GM12878 (cell line): ENCODE results near the gene ASGR1.

Source experiments
- ATF7 ChIP-seq: fragments of 450-650 bp; IDR thresholded peaks from 2 replicates; pipeline ENCODE4 v1.6.1; 2016; ENCODE audit warnings: low read depth, mild to moderate bottlenecking
- EED ChIP-seq: sonication (generic); IDR thresholded peaks from 2 replicates; pipeline ENCODE4 v1.6.1; 2016; ENCODE audit warnings: antibody characterized with exemption, low read depth
- EP300 ChIP-seq, 2 experiments: fragments of 150-350 bp in 1 of 2; IDR thresholded peaks; 2 replicates each; pipeline ENCODE4 v1.6.1; 2011 to 2012; ENCODE audit warnings: low read depth in 2 of 2, low read length in 2 of 2, borderline replicate concordance in 1 of 2, improper control_type of control experiment in 1 of 2, inconsistent platforms in 1 of 2; ENCODE audit not compliant: control insufficient read depth in 1 of 2
- ETV6 ChIP-seq, 2 experiments: fragments of 450-650 bp in 1 of 2; IDR thresholded peaks in 1 of 2; conservative IDR thresholded peaks in 1 of 2; 2 replicates each; pipeline ENCODE4 v1.6.1; 2014; ENCODE audit warnings: antibody characterized with exemption in 1 of 2, borderline replicate concordance in 1 of 2, low read depth in 1 of 2, mild to moderate bottlenecking in 1 of 2, moderate library complexity in 1 of 2
- IRF4 ChIP-seq: IDR thresholded peaks from 2 replicates; pipeline ENCODE4 v1.6.1; 2011; ENCODE audit warnings: low read depth, low read length
- KDM1A ChIP-seq: fragments of 200-600 bp; sonication (generic); IDR thresholded peaks from 2 replicates; pipeline ENCODE4 v1.6.1; 2016; ENCODE audit warnings: borderline replicate concordance
- MTA2 ChIP-seq: fragments of 450-650 bp; IDR thresholded peaks from 2 replicates; pipeline ENCODE4 v1.6.1; 2016; ENCODE audit warnings: low read depth, mild to moderate bottlenecking, moderate library complexity
- POLR2A ChIP-seq: IDR thresholded peaks from 2 replicates; pipeline ENCODE4 v1.6.1; 2011; ENCODE audit warnings: low read depth, mild to moderate bottlenecking, low read length
- POU2F2 ChIP-seq: IDR thresholded peaks from 3 replicates; pipeline ENCODE4 v1.6.1; 2011; ENCODE audit warnings: low read depth, mild to moderate bottlenecking, low read length, borderline replicate concordance
- SIN3A ChIP-seq: IDR thresholded peaks from 2 replicates; pipeline ENCODE4 v1.6.1; 2012; ENCODE audit warnings: low read depth, low read length, improper control_type of control experiment
- SREBF2 ChIP-seq: IDR thresholded peaks from 2 replicates; pipeline ENCODE4 v1.6.1; 2012; ENCODE audit warnings: mild to moderate bottlenecking, low read length
- TF ChIP-seq, protein P1 (sequence below), 3 experiments: IDR thresholded peaks in 2 of 3; conservative IDR thresholded peaks in 1 of 3; 2 replicates each; pipeline ENCODE4 v1.5.1; 2011; ENCODE audit warnings: low read depth in 3 of 3, low read length in 3 of 3, mild to moderate bottlenecking in 3 of 3, control low read depth in 2 of 3, moderate library complexity in 2 of 3, inconsistent platforms in 1 of 3, mixed read lengths in 1 of 3; ENCODE audit not compliant: control insufficient read depth in 2 of 3, insufficient read depth in 1 of 3; ENCODE audit errors: extremely low read depth in 1 of 3
- TF ChIP-seq, protein P2 (sequence below): fragments of 450-650 bp; conservative IDR thresholded peaks from 2 replicates; pipeline ENCODE4 v1.6.1; 2017; ENCODE audit warnings: mild to moderate bottlenecking, moderate library complexity
- TF ChIP-seq, protein P3 (sequence below): IDR thresholded peaks from 2 replicates; pipeline ENCODE4 v1.6.1; 2012; ENCODE audit warnings: low read depth, low read length, improper control_type of control experiment

DNA sequence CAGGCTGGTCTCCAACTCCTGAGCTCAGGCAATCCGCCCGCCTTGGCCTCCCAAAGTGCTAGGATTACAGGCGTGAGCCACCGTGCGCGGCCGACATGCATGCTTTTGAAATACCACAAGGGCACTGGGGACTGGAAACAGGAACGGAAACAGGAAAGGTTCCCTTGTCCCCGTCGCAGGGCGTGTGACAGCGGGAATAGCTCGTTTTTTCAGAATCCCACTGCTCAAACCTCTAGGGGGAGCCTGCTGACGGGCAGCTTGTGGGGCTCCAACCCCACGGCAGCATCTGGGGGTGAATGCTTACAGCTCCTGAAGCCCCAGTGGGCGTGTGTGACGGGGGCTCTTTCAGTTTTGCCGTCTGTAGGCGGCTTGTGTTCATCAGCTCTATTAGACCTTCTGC, 45.7 kb downstream of the ASGR1 start:
- TF ChIP-seq SIN3A, result no peak
- TF ChIP-seq KDM1A, result no peak
- no peak for TF ChIP-seq ATF7
- TF ChIP-seq IRF4, result no peak
- no peak for TF ChIP-seq ETV6 (conservative IDR thresholded peaks at IDR 0.05 in 1 of 2, IDR thresholded peaks at IDR 0.05 in 1 of 2; ENCODE audit: borderline replicate concordance in 1 of 2, low read depth in 1 of 2)
- TF ChIP-seq MTA2, result no peak
- TF ChIP-seq EED, result peak; percentile 85
- TF ChIP-seq, protein P1, sequence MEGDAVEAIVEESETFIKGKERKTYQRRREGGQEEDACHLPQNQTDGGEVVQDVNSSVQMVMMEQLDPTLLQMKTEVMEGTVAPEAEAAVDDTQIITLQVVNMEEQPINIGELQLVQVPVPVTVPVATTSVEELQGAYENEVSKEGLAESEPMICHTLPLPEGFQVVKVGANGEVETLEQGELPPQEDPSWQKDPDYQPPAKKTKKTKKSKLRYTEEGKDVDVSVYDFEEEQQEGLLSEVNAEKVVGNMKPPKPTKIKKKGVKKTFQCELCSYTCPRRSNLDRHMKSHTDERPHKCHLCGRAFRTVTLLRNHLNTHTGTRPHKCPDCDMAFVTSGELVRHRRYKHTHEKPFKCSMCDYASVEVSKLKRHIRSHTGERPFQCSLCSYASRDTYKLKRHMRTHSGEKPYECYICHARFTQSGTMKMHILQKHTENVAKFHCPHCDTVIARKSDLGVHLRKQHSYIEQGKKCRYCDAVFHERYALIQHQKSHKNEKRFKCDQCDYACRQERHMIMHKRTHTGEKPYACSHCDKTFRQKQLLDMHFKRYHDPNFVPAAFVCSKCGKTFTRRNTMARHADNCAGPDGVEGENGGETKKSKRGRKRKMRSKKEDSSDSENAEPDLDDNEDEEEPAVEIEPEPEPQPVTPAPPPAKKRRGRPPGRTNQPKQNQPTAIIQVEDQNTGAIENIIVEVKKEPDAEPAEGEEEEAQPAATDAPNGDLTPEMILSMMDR (IDR thresholded peaks at IDR 0.05 in 2 of 3, conservative IDR thresholded peaks at IDR 0.05 in 1 of 3; ENCODE audit: control insufficient read depth in 2 of 3, extremely low read depth in 1 of 3, insufficient read depth in 1 of 3, low read depth in 3 of 3, low read length in 3 of 3), result peak; percentile 44 to 63 (median 58)
- TF ChIP-seq, protein P2, sequence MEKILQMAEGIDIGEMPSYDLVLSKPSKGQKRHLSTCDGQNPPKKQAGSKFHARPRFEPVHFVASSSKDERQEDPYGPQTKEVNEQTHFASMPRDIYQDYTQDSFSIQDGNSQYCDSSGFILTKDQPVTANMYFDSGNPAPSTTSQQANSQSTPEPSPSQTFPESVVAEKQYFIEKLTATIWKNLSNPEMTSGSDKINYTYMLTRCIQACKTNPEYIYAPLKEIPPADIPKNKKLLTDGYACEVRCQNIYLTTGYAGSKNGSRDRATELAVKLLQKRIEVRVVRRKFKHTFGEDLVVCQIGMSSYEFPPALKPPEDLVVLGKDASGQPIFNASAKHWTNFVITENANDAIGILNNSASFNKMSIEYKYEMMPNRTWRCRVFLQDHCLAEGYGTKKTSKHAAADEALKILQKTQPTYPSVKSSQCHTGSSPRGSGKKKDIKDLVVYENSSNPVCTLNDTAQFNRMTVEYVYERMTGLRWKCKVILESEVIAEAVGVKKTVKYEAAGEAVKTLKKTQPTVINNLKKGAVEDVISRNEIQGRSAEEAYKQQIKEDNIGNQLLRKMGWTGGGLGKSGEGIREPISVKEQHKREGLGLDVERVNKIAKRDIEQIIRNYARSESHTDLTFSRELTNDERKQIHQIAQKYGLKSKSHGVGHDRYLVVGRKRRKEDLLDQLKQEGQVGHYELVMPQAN, result no peak
- TF ChIP-seq, protein P3, sequence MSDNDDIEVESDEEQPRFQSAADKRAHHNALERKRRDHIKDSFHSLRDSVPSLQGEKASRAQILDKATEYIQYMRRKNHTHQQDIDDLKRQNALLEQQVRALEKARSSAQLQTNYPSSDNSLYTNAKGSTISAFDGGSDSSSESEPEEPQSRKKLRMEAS, result no peak
- no peak; a peak in 1 of 4 replicates for TF ChIP-seq EP300 (IDR thresholded peaks at IDR 0.05; ENCODE audit: borderline replicate concordance in 1 of 2, control insufficient read depth in 1 of 2, low read depth in 2 of 2, low read length in 2 of 2)
- TF ChIP-seq POU2F2, result peak; percentile 38; the same call in 1 of the 3 replicates
- no peak for TF ChIP-seq SREBF2
- no peak for TF ChIP-seq POLR2A
